SKM-1 (cell line): ENCODE measurements around the gene RAB40A.
A peak's percentile ranks its signal among the peaks of the same experiment; 100 is the strongest.

ENCODE experiments used
- DNase-seq: peaks from one replicate; lab custom pipeline; 2025; ENCODE audit not compliant: unreplicated experiment; lab: John Stamatoyannopoulos, UW

RAB40A gene, protein sequence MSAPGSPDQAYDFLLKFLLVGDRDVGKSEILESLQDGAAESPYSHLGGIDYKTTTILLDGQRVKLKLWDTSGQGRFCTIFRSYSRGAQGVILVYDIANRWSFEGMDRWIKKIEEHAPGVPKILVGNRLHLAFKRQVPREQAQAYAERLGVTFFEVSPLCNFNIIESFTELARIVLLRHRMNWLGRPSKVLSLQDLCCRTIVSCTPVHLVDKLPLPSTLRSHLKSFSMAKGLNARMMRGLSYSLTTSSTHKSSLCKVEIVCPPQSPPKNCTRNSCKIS

DNA sequence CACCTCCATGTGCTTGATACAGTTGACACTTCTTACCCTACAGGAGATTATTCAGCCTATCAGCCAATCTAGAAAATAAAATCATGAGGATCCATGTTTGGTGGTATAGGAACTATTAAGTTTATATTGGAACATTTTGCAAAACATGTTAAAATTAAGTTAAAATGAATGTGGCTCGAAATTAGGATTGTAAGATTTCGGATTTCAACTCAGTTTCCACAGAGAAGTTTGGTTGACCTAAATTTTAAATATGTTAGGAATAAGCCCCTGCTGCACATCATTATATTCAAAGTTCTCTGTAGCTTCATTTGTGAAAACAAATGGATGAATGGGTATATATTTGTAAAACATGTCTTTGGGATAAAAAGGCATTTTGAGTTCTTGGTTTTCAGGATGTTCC, at the start of gene RAB40A:
Gene RAB40A, minus strand, starts transcription at position 101 of the 400 bp plus-strand sequence. CDS start 18,733 bp downstream, outside the sequence.
- DNase-seq = no peak

DNA sequence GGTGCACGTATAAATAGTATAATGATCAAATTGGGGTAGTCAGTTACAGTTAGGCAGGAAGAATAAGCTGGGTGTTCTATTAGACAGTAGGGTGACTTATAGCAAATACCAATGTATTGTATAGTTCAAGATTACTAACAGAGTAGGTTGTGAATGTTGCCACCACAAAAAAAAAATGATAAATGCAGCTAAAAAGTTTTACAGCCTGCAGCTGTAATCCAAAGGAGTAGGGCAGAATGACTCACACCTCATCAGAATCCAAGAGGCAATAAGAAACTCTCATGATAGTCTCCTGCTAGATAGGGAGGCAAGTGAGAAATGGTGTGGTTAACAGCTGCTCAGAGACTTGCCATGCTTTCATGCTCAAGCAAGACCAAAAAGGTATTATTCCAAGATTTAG, 46.5 kb upstream of the RAB40A start:
- DNase-seq = no peak

DNA sequence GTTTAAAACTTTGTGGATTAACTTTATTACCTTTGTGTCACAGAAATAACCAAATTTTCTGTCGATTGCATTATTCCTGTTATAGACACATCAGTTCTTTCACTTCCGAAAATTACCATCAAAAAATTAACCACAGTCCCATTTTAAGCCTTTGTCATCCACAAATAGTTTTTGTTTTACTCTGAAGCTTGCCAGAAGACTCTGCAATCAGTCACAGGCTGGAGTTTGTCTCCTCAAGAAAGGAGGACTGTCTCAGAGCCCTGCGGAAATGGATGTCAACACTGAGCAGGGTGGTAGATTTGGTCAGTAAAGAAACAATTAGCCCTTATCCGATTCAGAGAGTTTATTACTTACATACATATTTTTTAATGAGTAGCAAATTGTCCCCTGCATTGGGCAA, 45.9 kb upstream of the RAB40A start:
- no peak for DNase-seq

DNA sequence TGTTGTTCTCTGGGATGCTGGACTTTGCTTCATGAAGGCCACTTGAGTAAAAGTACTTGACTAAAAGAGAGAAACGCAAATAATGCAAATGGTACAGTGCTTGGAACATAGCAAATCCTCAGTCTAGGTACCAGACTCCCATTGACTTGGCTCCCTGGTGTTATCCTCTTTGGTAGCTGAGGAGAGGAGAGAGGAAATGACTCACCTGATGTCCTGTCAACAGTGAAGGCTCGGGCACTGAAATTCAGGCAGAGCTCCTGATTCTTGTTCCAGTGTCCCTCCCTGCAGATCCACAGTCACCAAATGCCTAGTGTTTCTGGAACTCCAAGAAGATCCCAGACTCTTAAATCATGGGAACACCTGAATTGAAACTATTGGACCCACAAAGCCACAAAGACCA, 43.5 kb upstream of the RAB40A start:
- DNase-seq = no peak

DNA sequence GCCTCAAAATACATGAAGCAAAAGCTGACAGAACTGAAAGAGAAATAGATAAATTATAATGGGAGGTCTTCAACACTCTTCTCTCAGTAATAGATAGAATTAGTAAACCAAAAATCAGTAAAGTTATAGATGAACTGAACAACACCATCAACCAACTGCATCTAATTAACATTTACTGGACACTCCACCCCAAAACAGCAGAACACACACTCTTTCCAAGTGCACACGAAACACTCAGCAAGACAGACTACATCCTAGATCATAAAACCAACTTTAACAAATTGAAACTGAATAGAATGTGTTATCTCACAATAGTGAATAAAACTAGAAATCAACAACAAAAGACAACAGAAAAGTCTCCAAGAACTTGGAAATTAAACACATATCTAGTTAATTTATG, 41.0 kb upstream of the RAB40A start:
- DNase-seq = no peak

DNA sequence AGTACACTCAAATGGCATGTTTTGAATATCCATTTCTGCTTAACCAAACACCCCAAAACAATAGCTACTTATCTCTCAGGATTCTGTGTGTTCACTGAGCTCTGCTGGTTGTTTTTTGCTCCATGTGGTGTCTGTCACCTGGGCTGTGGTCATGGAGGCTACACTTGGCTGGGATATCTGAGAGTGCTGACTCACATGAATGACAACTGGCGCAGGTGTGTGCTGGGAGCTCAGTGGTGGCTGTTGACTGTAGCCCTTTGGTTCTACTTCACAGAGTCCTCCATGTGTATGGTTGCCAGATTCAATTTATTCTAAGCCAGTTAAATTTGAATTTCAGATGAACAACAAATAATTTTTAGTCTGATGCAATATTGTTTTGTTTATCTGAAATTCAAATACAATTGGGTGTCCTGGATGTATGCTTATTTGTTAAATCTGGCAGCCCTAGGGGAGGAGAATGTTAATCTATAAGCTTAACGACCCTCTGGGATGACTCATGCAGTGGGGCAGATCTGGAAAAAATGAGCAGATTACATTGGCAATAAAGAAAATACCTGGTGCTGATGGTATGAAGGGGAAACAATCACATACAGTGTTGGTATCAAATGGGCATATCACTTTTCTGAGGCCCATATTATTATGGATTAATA, 37.8 kb upstream of the RAB40A start:
- DNase-seq = no peak

DNA sequence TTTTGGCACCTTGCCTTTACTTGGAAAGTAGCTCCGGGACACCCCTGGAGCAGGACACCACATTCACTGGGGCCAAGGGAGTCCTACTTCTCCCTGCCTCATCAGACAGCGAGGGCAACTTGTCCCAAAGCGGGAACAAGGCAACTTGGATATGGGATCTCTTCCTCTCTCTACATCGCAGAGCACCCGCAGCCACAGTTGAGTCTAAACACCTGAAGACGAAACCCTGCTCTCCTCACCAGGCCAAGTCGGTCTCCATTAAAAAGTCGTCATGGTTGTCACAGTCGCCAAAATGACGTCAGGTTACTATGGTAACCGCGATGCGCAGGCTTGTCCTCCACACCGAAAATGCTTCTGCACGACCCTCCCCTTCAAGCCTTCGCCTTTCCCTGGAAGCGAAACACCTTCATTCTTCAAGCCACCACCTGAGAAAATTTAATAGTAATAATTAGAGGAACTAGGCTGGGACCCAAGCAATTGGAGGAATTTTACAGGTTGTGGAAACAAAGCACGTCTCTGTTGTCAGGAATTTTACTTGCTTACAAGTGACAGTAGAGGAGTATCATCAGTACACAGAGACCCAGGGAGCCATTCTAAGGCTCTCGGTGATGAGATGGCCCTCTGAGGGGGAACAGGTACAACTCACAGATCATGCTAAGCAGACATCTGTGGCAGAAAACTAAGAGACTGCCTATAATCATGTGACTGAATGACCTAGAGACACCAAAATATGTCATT, 35.6 kb upstream of the RAB40A start:
- no peak for DNase-seq

DNA sequence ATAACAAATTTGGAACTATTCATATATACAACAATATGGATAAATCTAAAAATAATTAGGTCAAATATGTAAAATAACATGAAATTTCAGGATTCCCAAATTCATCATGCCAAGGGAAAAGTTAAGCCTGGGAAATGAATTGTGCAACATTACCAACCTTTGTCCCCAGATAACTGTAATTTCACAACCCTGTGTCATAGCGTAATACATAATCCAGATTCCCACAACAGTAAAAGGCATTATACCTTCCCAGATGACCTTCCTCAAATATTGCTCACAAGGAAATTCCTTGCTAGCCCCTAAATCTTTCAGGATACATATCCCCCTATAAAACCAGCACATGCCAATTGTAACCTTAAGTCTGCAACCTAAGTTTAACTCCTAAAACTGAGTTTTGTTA, 32.9 kb upstream of the RAB40A start:
- DNase-seq = no peak

DNA sequence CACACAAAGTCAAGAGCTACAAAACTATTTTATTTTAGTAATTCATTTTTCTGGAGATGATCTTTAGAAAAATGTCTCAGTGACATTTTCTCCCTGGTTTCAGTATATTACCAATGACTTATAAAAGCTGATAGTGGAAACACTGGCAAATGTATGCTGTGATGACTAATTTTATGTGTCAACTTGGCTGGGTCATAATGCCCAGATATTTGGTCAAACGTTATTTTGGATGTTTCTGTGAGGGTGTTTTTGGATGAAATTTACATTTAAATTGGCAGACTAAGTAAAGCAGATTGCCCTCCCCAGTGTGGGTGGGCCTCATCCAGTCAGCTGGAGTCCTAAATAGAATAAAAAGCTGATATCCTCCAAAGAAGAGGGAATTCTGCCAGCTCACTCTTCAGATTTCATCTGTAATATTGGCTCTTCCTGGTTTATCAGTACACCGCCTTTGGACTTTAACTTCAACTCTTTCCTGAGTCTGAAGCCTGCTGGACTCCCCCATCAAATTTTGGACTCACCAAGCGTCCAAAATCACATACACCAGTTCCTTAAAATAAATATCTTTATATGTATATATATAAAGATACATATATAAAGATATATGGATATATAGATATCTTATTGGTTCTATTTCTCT, 31.2 kb upstream of the RAB40A start:
- no peak for DNase-seq

DNA sequence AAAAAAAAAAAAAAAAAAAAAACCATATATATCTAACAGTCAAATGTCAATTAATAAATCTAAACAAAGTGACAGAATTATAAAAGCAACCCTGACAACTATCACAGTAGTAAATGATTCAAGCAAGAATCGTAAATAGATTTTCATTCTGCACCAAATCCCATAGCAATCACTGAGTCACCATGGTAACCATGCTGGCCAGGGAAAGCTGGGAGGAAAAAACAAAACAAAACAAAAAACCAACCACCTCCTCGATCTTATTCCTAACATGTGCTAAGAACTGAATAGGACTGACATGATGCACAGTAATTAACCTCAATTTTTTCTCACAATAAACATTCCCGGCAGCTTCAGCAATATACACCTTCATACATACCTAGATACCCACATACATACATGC, 30.6 kb upstream of the RAB40A start:
- no peak for DNase-seq

DNA sequence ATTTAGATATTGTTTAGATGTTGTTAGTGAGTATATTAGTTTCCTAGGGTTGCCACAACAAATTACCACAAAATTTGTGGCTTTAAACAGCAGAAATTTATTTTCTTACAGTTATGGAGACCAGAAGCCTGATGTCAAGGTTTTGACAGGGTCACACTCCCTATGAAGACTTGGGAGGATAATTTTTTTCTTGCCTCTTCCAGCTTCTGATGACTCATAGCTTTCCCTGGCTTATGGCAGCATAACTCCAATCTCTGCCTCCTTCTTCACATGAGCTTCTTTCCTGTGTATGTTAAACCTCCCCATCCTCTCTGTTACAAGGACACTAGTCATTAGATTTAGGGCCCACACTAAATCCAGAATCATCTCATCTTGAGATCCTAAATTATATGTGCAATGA, 20.9 kb upstream of the RAB40A start:
- no peak for DNase-seq

DNA sequence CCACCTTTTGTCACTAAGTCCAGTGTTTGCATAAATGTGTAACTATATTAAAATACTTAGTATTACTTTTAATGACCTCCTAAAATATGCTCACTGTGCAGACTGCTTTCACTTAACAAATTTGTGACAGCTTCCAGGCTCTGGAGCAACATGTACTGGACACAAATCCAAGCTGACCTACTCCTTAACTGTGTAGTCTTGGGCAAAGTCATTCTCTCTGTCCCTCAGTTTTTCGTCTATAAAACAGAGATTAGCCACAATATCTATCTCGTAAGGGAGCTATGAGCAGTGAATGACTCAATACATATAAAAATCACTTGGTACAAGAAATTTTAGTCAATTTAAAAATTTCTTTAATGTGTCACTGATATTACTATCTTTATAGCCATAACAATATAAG, 20.4 kb upstream of the RAB40A start:
- DNase-seq = no peak

DNA sequence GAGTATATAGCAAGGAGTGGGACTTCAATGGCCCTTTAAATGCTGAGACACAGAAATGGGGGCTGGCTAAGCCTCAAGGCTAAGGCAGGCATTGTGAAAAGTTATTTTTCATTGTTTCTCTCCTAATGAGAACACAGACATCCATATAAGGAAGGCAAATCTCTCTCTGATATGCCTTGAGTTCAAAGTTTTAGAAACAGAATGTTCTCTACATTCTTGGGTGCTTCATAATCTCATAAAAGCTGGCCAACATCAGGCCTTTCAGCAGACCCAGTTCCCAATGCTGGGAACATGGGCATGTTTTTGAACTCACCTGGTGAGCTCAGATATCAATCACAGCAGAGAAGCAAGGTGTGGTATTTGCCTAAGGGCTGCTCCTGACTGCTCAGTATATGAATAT, 19.4 kb upstream of the RAB40A start:
- DNase-seq = no peak

DNA sequence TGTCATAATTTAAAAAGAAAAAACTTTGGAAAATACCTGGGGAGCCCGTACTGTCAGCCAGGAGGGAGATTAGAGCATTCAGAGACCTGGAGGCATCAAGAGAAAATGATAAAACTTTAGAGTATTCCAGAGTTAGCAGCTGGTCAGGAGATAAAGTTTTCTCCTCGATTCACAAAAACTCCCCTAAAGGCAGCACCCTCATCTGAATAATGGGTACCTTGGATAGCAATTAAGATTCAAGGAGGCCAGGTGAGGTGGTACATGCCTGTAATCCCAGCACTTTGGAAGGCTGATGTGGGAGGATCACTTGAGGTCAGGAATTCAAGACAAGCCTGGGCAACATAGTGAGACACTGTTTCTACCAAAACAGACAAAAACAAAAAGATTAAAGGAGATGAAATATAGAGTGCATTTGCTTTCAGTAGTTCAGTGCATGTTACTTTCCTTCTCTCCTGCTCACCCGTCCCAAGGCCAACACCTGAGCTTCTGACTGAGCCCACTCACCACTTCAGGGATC, 18.6 kb upstream of the RAB40A start:
- no peak for DNase-seq

DNA sequence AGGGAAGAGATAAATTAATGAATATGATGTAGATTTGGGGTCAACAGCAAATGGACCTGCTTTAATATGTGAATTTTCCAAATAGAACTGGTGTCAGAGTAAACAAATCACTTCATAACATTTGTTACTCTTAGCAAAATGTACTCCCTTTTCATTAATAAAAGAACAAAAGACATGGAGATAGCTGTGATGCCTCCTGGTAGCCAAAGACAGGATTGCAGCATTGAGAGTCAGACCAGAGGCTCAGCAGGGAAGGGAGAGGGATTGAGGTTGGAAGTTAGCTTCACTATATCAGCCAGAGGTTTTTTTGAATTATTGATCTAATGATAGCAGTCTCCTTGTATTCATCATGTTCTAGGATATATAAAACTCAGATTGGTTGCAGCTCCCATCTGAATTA, 17.4 kb upstream of the RAB40A start:
- DNase-seq = no peak

DNA sequence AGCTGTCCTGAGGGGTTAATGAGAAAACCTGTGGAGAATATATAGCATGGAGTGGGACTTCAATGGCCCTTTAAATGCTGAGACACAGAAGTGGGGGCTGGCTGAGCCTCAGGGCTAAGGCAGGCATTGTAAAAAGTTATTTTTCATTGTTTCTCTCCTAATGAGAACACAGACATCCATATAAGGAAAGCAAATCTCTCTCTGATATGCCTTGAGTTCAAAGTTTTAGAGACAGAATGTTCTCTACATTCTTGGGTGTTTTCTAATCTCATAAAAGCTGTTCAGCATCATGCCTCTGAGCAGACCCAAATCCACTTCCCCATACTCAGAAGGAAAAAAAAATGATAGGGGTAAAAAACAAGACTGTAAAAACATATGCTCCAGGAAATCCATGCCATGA, 16.8 kb upstream of the RAB40A start:
- no peak for DNase-seq

DNA sequence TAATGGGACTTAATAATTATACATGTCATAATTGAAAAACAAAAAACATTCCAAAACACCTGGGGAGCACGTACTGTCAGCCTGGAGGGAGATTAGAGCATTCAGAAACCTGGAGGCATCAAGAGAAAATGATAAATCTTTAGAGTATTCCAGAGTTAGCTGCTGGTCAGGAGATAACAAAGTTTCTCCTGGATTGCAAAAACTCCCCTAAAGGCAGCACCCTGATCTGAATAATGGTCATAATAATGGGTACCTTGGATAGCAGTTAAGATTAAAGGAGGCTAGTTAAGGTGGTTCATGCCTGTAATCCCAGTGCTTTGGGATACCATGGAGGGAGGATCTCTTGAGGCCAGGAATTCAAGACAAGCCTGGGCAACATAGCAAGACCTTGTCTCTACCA, 15.9 kb upstream of the RAB40A start:
- DNase-seq = no peak

DNA sequence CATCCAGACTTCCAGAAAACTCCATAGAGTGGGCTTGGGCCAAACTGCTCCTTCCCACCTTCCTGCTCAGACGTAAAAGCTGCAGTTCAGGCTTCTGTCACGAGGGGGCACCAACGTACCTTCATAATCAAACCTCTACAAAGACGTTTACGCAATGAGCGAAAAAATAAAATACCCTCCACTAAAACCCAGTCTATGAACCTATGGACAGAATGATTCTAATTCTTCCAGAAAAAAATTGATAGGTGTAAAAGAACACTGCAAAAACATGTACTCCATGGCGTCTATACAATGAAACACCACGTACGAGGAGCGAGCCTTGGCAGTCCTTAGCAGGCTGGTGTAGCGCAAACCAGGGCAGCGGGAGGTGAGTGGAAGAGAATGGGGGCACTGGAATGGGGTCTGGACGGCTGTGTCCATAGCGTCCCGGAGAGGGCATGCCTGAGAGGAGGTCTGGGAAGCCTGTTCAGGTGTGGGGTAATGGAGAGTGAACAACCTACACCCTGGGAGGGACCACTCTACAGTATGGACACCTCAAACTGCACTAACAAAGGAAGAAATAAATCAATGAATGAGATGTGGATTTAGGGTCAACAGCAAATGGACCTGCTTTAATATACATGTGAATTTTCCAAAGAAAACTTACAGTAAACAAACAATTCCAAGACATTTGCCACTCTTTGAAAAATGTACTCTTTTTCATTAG, 14.4 kb upstream of the RAB40A start:
- peak; percentile 0 for DNase-seq

DNA sequence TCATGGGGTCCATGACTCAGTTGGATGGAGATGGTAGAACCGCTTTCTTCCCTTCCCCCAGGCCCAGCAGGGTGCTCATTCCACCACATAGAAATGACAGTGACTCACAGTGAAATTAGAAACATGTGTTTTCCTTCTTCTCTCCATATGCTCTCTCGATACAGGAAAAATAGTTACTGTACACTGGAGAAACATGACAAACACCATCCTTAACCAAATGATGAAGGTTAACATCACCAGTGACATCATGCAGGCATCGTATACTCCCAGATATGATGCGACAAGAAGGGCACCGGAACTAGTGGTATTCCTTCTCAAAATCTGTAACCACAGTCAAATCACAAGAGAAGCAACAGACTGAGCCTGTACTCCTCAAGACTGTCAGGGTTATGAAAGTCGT, 11.7 kb upstream of the RAB40A start:
- no peak for DNase-seq

DNA sequence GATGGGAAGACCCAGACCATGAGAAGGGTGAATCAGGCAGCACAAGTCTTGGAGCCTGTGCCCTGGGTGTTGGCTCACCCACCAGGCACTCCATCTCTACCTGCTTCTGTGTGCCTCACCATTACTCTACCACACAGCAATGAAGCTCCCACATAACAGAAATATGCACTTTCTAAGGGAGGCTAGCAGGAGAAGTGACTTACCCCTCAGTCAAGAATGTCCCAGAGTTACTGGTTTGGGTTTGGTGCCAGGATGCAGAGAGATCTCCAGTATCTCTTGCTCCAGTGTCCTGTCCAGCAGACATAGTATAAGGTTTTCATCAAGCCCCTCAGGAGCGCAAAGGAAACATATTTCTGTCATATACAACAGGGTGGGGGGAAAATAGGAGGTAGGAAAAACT, 11.3 kb upstream of the RAB40A start:
- no peak for DNase-seq

DNA sequence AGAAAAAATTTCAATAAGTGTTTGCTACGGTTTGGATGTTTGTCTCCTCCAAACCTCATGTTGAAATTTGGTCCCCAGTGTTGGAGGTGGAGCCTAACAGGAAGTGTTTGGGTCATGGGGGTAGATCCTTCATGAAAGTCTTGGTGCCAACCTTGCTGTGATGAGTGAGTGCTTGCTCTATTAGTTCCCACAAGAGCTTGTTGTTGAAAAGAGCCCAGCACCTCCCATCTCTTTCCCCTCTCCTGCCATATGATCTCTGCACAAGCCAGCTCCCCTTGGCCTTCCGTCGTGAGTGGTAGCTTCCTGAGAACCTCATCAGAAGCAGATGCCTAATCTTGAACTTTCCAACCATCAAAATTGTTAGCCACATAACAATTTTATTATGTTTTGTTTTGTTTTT, 10.3 kb upstream of the RAB40A start:
- no peak for DNase-seq
